Stimulated activated CD4-positive, alpha-beta T cell treated with anti-CD3 and anti-CD28 coated beads, Interleukin-12 subunit alpha, Interleukin-12 subunit beta, amount 100 ng/mL, for 24 hours (primary cell): Measurements from ENCODE around the gene DNAJC24.

Source experiments
- DNase-seq, 2 experiments: peaks; one replicate each; pipeline ENCODE4 v3.0.0-alpha.2; 2020; ENCODE audit warnings: low read depth in 2 of 2

The DNAJC24 gene

GRCh38 chr11:31415435-31415834, 45.8 kb downstream of the DNAJC24 start:
- DNase-seq, result no peak

DNA sequence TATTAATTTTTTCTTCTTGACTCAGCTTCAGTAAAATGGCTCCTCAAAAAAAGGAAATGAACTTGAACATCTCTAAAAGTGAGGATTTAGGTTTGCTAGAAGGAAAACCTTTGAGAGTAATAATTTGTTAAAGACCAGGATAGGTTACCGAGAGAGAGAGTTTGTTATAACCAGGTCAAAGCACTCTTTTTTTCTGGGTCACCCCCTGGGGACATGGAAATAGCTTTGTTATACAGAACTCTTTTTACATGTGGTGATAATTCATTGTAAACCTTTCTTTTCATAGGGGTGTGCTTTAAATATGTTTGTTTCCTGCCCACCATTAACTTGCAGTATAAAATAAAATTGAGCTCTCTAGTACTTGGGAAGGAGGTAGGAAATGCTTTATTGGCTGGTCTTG, 47.7 kb downstream of the DNAJC24 start:
- no peak for DNase-seq

- no peak for DNase-seq
Measured at GRCh38 chr11:31417816-31418215, 48.2 kb downstream of the DNAJC24 start.

DNA sequence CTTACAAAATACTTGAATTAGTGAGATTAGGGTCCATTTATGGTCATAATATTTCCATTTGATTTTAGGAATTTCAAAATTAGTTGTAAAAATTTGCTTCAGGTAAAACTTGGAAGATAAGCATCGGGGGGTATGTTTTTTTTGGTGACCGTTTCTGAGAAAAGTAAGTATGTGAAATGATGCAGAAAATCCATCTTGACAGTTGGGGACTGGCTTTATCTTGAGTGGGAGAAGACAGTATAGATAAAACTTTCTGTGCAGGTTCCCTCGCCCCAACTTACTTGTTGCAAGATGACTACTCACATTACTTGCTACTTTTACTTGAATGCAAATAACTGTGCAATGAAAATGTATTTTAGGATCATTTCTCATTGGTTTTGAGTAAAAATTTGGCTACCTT, 49.5 kb downstream of the DNAJC24 start:
- DNase-seq, result no peak

DNA sequence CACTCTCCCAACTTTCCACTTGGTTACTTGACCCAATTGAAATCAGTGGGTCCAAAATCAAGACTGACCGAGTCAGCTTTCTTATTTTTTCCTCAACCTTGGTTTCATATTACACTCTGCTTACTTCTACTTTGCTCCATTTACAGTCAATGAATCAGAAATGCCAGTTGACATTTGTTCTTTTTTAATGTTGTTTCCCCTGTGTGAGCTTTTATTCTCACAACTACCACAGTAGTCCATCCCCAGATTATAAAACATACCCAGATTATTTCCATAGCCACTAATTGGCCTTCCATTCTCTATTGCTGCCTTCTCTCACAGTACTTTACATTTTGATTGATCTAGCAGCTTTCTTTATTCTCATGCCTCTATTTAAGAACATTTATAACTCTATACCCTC, 50.0 kb downstream of the DNAJC24 start:
- no peak for DNase-seq

DNA sequence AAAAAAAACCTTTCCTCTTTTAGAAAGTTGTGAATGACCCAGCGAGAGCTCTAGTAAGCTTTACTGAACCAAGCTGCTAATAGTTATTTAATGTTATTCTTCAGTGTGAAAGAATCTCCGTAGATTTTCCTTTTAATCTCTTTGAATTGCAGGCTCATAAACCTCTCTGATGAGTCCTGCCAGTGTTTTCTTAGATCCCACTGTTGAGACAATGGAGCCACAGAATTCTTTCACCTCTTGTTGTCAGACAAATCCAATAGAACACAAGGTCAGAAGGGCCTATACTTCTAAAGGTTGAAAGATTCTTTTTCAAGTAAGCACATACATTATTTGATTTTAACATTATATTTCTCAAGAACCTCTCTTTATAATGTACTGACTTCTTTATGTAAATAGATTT, 52.2 kb downstream of the DNAJC24 start:
- DNase-seq, result no peak

DNA sequence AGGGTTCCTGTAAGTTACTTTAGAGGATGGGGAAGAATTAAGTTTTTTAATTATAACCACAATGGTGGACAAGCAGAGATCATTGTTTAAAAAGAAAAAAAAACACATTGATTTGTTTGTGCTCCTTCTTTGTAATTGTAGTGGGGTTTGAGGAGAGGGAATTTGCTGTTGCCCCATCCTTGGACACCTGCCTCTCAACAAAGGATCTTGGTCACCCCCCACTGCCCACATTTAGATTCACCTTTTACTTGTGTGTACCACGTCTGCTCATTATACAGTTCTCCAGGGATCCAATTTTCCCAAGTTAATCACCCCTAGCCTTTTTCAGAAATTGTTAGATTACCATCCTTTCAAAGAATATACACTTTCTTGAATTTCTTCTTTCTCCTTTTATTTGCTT, 53.0 kb downstream of the DNAJC24 start:
- no peak for DNase-seq

DNA sequence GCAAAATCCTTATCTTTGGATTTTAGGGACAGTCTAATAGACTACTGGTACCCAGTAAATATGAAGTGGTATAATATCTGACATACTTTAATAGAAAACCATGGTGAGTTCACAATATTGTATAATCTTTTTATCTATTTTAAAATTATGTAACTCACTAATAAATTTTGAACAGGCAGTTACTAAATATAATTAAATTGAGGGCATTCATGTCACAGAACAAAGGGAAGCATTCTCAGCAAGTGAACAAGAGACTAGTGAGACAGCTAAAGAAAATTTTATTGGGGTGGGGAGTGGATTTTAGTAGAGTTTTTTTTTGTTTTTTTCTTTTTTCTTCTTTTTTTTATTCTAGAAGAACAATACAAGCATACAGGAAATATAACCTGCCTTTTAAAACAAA, 55.0 kb downstream of the DNAJC24 start:
- DNase-seq, result no peak

GRCh38 chr11:31433851-31434250, 64.2 kb downstream of the DNAJC24 start:
- DNase-seq, result no peak

DNA sequence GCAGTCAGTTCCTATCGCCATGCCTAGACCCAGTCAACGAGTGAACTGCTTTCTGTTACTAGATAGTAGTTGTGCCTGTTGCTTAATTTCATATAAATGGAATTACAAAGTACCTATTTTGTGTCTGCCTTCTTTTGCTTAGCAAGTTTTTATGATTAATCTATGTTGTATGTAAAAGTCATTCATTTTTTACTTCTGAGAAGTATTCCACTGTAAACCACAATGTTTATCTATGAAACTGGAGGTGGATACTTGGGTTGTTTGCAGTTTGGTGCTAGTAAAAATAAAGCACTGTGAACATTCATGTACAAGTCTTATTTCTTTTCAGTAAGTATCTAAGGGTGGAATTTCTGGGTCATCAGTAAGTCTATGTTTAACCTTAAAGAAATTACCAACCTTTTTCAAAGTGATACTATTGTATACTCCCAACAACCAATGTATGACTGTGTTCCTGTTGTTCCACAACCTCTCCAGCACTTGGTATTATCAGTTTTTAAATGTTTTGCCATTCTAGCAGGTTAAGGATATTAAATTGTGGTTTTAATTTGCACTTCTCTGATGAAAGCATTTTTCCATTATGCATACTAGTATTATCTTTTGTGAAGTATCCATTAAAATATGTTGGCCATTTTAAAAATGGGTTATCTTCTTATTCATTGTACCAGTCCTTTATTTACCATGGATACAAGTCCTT, 68.2 kb downstream of the DNAJC24 start:
- no peak for DNase-seq

DNA sequence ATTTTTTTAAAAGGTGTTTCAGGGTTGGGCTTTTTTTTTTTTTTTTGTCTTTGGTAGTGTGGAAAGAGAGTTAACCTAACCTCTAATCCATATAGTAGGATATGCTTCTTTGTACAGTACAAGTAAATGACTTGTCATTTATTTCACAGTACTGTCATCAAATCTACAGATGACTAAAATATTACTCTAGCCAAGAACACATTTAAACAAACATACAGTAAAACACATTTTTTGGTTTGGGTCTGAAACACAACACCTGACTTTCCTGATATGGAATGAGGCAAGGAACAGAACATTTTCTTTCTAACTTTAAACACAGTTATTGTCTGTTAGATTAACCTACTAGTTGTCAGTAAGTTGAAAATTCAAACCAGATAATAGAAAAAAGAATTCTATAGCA, 71.6 kb downstream of the DNAJC24 start:
- DNase-seq, result no peak

DNA sequence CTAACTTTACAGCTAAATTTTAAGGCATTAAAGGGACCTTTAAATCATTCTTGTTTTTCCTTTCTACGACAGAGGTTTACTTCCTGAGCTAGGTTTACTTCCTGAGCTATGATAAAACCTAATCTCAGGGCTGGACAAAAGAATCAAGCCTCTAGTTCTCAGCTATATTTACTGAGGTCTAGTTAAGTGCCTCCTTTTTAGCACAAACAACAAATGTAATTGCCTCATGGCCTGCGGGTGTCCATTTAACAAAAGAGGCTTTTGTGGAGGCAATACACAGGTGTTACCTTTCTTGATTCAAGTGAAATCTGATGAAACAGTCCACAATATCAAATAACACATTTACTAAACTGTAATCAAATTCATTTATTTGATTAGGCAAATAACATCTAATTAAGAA, 72.4 kb downstream of the DNAJC24 start:
- no peak for DNase-seq

- no peak for DNase-seq
Measured at GRCh38 chr11:31443802-31444201, 74.1 kb downstream of the DNAJC24 start.

GRCh38 chr11:31445621-31446020, 76.0 kb downstream of the DNAJC24 start:
- no peak for DNase-seq

DNA sequence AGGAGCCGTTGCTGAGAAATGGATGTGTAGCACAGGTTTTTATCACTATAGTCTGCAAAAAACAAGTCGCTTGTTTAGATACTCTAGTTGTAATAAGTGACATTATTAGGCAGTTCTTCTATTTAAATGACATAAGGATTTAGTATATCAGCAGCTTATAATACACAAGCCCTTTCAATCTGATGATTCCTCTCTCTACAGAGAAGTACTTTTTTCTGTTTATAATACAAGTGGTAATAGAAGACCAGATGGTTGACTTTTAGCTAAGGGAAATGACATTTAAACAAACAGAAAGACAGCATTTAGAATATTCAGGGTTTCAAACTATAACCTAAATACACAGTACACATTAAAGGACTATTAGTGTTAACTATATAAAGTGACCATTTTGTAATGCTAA, 79.4 kb downstream of the DNAJC24 start:
- no peak for DNase-seq

- DNase-seq, result no peak
Measured at GRCh38 chr11:31450841-31451240, 81.2 kb downstream of the DNAJC24 start.

DNA sequence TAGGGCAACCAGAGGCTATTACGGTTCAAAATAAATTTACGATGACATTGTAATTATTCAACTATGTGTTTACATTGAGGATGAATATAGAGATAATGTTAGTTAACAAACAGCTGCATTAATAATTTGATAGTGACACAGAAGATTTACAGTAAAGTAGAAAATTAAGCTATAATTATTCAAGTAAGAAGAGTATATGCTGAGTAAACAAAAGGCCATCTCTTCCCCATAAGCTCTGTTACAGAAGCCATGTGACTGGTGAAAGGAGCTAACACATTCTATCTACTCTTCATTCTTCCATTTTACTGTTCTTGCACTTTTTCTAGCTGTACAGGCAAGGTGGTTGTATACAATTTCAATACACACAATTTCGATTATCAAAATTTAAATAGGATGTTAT, 85.5 kb downstream of the DNAJC24 start:
- DNase-seq, result no peak

DNA sequence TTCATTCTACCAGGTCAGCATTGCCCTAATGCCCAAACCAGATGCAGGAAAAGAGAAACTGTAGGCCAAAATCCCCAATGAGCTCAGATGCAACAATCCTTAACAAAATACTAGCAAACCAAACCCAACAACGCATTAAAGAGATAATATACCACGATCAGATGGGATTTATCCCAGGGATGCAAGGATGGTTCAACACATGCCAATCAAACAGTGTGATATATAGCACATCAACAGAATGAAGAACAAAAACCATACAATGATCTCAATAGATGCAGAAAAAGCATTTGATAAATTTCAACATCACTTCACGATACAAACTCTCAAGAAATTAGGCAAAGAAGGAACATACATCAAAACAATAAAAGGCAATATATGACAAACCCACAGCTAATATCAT, 94.8 kb downstream of the DNAJC24 start:
- no peak for DNase-seq

DNA sequence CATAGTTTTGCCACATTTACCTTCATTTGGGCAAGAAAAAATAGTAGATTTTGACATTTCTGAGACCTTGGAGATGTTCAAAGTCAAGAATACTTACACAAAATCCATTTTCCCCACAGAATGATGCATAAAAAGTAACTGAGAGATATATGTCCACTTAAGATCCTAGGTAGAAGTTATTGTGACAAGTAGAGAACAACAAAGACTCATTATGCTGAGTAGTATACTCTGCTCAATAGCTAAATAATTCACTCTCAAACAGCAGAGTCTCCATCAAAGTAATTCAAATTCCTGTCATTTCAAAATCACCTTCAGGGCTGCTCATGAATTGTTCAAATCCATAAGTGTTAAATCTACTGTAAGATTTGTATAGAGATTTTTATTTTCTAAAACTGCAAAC, 104.4 kb downstream of the DNAJC24 start:
- no peak for DNase-seq

- no peak for DNase-seq
Measured at GRCh38 chr11:31477528-31478222, 108.0 kb downstream of the DNAJC24 start.

GRCh38 chr11:31478223-31478590, 108.5 kb downstream of the DNAJC24 start:
- no peak for DNase-seq

GRCh38 chr11:31479066-31479465, 109.4 kb downstream of the DNAJC24 start:
- no peak for DNase-seq

- no peak for DNase-seq
Measured at GRCh38 chr11:31480930-31481329, 111.3 kb downstream of the DNAJC24 start.
